GM18520 (cell line): ENCODE measurements around the gene GFY.
"Not testable (repeated sequence)": the region's sequence is repeated elsewhere in the genome, so short reads cannot be mapped to it uniquely, and the experiment has no call there.

Experiments
- ATAC-seq: cut with Tn5 transposase; IDR thresholded peaks from one replicate; pipeline ENCODE4 v1.9.1; 2021; ENCODE audit not compliant: unreplicated experiment

Gene GFY

GRCh38 chr19:49443366-49444099 is 18.3 kb downstream of the GFY start:
- peak; percentile 66 for ATAC-seq

GRCh38 chr19:49444100-49444700 is 19.0 kb downstream of the GFY start:
- ATAC-seq: not testable (repeated sequence)

- ATAC-seq: no peak
These were observed 20.8 kb downstream of the GFY start for GRCh38 chr19:49445997-49446396.

GRCh38 chr19:49447485-49448431 is 22.6 kb downstream of the GFY start:
- ATAC-seq: no peak

- ATAC-seq: no peak
These were observed 23.2 kb downstream of the GFY start for GRCh38 chr19:49448432-49448786.

GRCh38 chr19:49450405-49450804 is 25.2 kb downstream of the GFY start:
- ATAC-seq: no peak

- ATAC-seq: peak; percentile 61
These were observed 26.4 kb downstream of the GFY start, which contains the start of gene PIH1D1 for GRCh38 chr19:49451430-49452181. Gene PIH1D1 (minus strand): TSS chr19:49451814. CDS start chr19:49451574, 240 bp downstream.

GRCh38 chr19:49453013-49453756 is 28.0 kb downstream of the GFY start, which contains the start of gene ALDH16A1:
Gene ALDH16A1 (plus strand): TSS chr19:49453225. CDS start chr19:49453332, 107 bp downstream.
- peak; percentile 83 for ATAC-seq

GRCh38 chr19:49453757-49454240 is 28.6 kb downstream of the GFY start:
- ATAC-seq: no peak

- no peak for ATAC-seq
These were observed 30.6 kb downstream of the GFY start for GRCh38 chr19:49455773-49456172.

GRCh38 chr19:49456326-49456725 is 31.1 kb downstream of the GFY start:
- ATAC-seq: no peak

GRCh38 chr19:49458567-49458903 is 33.3 kb downstream of the GFY start:
- ATAC-seq: no peak

GRCh38 chr19:49459388-49459787 is 34.2 kb downstream of the GFY start:
- no peak for ATAC-seq

- not testable (repeated sequence) for ATAC-seq
These were observed 35.9 kb downstream of the GFY start for GRCh38 chr19:49461130-49461529.

GRCh38 chr19:49461656-49462055 is 36.5 kb downstream of the GFY start:
- ATAC-seq: no peak

- no peak for ATAC-seq
These were observed 37.3 kb downstream of the GFY start for GRCh38 chr19:49462492-49462891.

- no peak for ATAC-seq
These were observed 39.0 kb downstream of the GFY start for GRCh38 chr19:49463960-49464740.

- no peak for ATAC-seq
These were observed 40.2 kb downstream of the GFY start for GRCh38 chr19:49465371-49465770.

- ATAC-seq: no peak
These were observed 43.0 kb downstream of the GFY start for GRCh38 chr19:49468199-49468598.
